ENCODE data around the gene TMEM255B.

TMEM255B gene

DNA sequence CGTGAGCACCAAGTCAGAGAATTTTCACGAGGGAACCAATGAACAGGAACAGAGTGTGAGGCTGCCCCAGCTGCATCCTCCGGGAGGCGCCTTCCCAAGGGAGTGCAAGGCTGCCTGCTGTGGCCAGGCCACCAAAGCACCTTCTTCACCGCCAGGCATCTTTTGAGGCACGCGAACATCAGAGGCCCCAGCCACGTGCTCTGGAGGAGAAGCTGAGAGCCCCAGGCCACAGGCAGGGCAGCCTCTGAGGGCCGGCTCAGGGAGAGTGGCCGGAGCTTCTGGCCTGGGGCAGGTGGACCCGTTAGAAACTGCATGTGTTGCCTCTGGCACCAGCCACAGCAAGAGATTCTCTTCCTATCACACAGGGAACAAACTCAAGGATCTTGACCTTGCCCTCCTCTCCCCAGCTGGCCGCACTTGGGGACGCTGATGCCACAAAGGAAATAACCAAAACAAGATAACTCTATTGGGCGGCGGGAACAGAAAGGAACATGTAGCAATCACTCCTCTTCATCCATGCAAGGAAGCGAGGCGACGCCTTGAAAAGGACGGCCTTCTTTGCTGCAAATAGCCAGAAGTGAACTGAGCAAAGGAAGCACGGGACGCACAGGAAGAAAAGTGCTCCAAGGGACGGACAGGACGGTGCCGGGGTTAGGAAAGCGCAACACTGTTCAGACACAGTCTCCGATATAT is 85.0 kb downstream of the TMEM255B start:
- TF ChIP-seq RARB (CRISPR knock-in tag; IDR thresholded peaks at IDR 0.05) = no peak
- no peak for TF ChIP-seq GLIS3 (CRISPR knock-in tag; IDR thresholded peaks at IDR 0.05)
- no peak for TF ChIP-seq ZNF565 (CRISPR knock-in tag; conservative IDR thresholded peaks at IDR 0.05; ENCODE audit: low read depth)
- TF ChIP-seq OSR1 (CRISPR knock-in tag; IDR thresholded peaks at IDR 0.05) = no peak
- TF ChIP-seq ZNF70 (CRISPR knock-in tag; IDR thresholded peaks at IDR 0.05) = no peak
- no peak; the same call in 2 of the 3 replicates for ATAC-seq

GRCh38 chr13:113845055-113845454 is 86.0 kb downstream of the TMEM255B start:
- ATAC-seq = no peak
- no peak for TF ChIP-seq ISL1 (CRISPR knock-in tag; IDR thresholded peaks at IDR 0.05)
- TF ChIP-seq, protein P1, sequence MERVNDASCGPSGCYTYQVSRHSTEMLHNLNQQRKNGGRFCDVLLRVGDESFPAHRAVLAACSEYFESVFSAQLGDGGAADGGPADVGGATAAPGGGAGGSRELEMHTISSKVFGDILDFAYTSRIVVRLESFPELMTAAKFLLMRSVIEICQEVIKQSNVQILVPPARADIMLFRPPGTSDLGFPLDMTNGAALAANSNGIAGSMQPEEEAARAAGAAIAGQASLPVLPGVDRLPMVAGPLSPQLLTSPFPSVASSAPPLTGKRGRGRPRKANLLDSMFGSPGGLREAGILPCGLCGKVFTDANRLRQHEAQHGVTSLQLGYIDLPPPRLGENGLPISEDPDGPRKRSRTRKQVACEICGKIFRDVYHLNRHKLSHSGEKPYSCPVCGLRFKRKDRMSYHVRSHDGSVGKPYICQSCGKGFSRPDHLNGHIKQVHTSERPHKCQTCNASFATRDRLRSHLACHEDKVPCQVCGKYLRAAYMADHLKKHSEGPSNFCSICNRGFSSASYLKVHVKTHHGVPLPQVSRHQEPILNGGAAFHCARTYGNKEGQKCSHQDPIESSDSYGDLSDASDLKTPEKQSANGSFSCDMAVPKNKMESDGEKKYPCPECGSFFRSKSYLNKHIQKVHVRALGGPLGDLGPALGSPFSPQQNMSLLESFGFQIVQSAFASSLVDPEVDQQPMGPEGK (CRISPR knock-in tag; IDR thresholded peaks at IDR 0.05; ENCODE audit: borderline replicate concordance) = no peak
- TF ChIP-seq ZFP3 (CRISPR knock-in tag; IDR thresholded peaks at IDR 0.05) = no peak
- TF ChIP-seq TOX (CRISPR knock-in tag; IDR thresholded peaks at IDR 0.05; ENCODE audit: borderline replicate concordance) = no peak
- no peak for TF ChIP-seq ZNF8 (CRISPR knock-in tag; IDR thresholded peaks at IDR 0.05)
- no peak for TF ChIP-seq ZNF70 (CRISPR knock-in tag; IDR thresholded peaks at IDR 0.05)

DNA sequence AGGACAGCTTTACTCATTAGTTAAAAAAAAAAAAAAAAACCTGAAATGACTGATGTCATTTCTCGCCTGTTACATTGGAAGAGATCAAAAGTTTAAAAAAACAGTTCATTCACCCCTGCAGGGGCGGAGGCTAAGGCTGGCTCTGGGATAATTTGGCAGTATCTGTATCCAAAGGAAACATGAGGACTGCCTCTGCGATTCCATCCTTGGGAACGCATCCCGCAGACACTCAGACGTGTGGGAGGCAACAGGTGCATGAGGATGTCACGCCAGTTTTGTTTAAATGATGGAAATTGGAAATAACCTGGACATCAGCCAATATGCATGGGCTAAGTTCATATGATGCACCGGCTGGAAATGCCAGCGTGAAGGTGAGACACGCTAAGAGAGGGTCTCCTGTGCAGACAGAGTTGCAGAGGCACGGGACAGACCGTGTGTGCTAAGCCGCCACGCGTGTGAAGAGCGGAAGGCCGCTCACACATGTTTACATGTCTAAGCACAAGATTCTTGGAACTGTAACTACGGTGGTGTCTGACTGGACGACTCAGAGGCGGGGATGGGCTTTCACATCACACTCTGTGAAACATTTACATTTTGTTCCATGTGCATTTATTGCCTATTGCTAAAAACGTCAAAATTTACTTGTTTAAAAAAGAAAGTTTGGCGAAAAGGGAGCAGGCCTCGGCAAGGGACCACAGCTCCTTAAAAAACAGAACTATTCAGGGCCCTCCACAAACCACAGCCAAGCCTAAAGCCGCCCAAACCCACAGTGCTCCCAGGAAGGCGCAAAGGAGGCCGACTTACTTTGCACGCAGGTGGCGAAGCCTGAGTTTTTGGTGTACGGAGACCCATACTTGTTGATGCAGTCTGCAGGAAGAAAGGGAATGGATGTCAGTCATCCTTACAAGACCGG is 87.0 kb downstream of the TMEM255B start:
- no peak for TF ChIP-seq ZNF8 (CRISPR knock-in tag; IDR thresholded peaks at IDR 0.05)
- TF ChIP-seq, protein P2, sequence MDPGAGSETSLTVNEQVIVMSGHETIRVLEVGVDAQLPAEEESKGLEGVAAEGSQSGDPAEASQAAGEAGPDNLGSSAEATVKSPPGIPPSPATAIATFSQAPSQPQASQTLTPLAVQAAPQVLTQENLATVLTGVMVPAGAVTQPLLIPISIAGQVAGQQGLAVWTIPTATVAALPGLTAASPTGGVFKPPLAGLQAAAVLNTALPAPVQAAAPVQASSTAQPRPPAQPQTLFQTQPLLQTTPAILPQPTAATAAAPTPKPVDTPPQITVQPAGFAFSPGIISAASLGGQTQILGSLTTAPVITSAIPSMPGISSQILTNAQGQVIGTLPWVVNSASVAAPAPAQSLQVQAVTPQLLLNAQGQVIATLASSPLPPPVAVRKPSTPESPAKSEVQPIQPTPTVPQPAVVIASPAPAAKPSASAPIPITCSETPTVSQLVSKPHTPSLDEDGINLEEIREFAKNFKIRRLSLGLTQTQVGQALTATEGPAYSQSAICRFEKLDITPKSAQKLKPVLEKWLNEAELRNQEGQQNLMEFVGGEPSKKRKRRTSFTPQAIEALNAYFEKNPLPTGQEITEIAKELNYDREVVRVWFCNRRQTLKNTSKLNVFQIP (CRISPR knock-in tag; IDR thresholded peaks at IDR 0.05; ENCODE audit: borderline replicate concordance, low read depth) = no peak
- TF ChIP-seq ZFP3 (CRISPR knock-in tag; IDR thresholded peaks at IDR 0.05) = no peak
- TF ChIP-seq ARNTL (CRISPR knock-in tag; IDR thresholded peaks at IDR 0.05; ENCODE audit: borderline replicate concordance, low read depth) = no peak
- no peak for TF ChIP-seq TCF4 (CRISPR knock-in tag; IDR thresholded peaks at IDR 0.05; ENCODE audit: borderline replicate concordance)
- ATAC-seq = no peak

DNA sequence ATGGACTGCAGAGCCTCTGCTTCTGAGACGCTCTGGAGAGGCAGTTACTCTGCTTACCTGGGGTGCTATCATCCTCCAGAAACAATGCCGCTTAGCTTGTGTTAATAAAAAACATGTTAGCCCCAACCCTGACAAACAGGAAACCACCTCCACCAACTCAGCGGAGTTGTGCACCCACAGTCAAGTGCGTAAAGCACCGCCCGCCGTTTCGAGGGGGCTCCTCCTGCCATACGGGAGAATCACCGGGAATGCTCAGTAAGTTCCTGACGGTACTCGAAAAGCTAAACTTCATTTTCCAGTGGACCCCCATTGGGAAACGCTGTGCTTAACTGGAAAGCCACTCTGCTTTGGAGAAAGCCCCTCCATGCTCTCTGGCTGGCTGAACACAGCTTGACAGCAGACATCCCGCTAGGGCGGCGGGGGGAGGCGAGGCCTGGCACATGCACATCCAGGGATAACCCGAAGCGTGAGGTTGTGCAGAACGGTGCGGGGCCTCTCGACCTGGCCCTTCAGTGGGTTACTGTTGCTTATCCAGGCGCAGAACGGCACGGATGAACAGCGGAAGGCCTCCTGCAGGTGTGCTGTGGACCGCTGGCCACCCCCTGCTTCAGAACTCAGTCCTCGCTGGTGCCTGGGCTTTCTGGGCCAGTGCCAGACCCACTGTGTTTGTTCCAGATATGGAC is 87.8 kb downstream of the TMEM255B start:
- ATAC-seq = no peak
- TF ChIP-seq ZNF70 (CRISPR knock-in tag; IDR thresholded peaks at IDR 0.05) (no peak), RARB (CRISPR knock-in tag; IDR thresholded peaks at IDR 0.05) (no peak), ZNF8 (CRISPR knock-in tag; IDR thresholded peaks at IDR 0.05) (no peak), TCF4 (CRISPR knock-in tag; IDR thresholded peaks at IDR 0.05; ENCODE audit: borderline replicate concordance) (no peak), GLIS3 (CRISPR knock-in tag; IDR thresholded peaks at IDR 0.05) (no peak), ARNTL (CRISPR knock-in tag; IDR thresholded peaks at IDR 0.05; ENCODE audit: borderline replicate concordance, low read depth) (no peak), SNAI2 (CRISPR knock-in tag; IDR thresholded peaks at IDR 0.05) (no peak), ESRRG (CRISPR knock-in tag; IDR thresholded peaks at IDR 0.05) (no peak), PPARA (CRISPR knock-in tag; IDR thresholded peaks at IDR 0.05; ENCODE audit: borderline replicate concordance) (no peak), CSRNP3 (CRISPR knock-in tag; IDR thresholded peaks at IDR 0.05) (no peak), ZC3H10 (CRISPR knock-in tag; IDR thresholded peaks at IDR 0.05) (no peak), ZNF565 (CRISPR knock-in tag; conservative IDR thresholded peaks at IDR 0.05; ENCODE audit: low read depth) (no peak), TOX (CRISPR knock-in tag; IDR thresholded peaks at IDR 0.05; ENCODE audit: borderline replicate concordance) (no peak), ZFP3 (CRISPR knock-in tag; IDR thresholded peaks at IDR 0.05) (no peak), TSHZ2 (CRISPR knock-in tag; IDR thresholded peaks at IDR 0.05) (no peak)
- TF ChIP-seq, protein P2 (CRISPR knock-in tag; IDR thresholded peaks at IDR 0.05; ENCODE audit: borderline replicate concordance, low read depth) = no peak
- TF ChIP-seq, protein P1 (CRISPR knock-in tag; IDR thresholded peaks at IDR 0.05; ENCODE audit: borderline replicate concordance) = no peak
